ENCODE measurements around the gene RIN3.
"Not testable (repeated sequence)": the region's sequence is repeated elsewhere in the genome, so short reads cannot be mapped to it uniquely, and the experiment has no call there.

RIN3 gene

GRCh38 chr14:92631098-92631497, 117.5 kb downstream of the RIN3 start:
- no peak for DNase-seq

GRCh38 chr14:92632546-92633273, 119.1 kb downstream of the RIN3 start:
- no peak for DNase-seq

GRCh38 chr14:92633274-92633616, 119.7 kb downstream of the RIN3 start:
- DNase-seq, result no peak

GRCh38 chr14:92633724-92634123, 120.1 kb downstream of the RIN3 start:
- DNase-seq, result no peak

- DNase-seq, result no peak
Observed at GRCh38 chr14:92635031-92635430, 121.5 kb downstream of the RIN3 start.

GRCh38 chr14:92635896-92636295, 122.3 kb downstream of the RIN3 start:
- no peak for DNase-seq

GRCh38 chr14:92637228-92637627, 123.6 kb downstream of the RIN3 start:
- DNase-seq, result no peak

- DNase-seq, result no peak
Observed at GRCh38 chr14:92637864-92638263, 124.3 kb downstream of the RIN3 start.

- DNase-seq, result no peak
Observed at GRCh38 chr14:92638266-92638665, 124.7 kb downstream of the RIN3 start.

GRCh38 chr14:92638904-92639303, 125.3 kb downstream of the RIN3 start:
- DNase-seq, result no peak

GRCh38 chr14:92639472-92640117, 126.0 kb downstream of the RIN3 start:
- DNase-seq, result not testable (repeated sequence)

GRCh38 chr14:92641306-92641705, 127.7 kb downstream of the RIN3 start:
- no peak for DNase-seq

GRCh38 chr14:92644171-92644969, 130.8 kb downstream of the RIN3 start:
- no peak for DNase-seq

- no peak for DNase-seq
Observed at GRCh38 chr14:92644970-92645515, 131.5 kb downstream of the RIN3 start.

GRCh38 chr14:92645841-92646478, 132.4 kb downstream of the RIN3 start:
- no peak for DNase-seq

- no peak for DNase-seq
Observed at GRCh38 chr14:92646952-92647796, 133.6 kb downstream of the RIN3 start.

GRCh38 chr14:92647797-92648279, 134.3 kb downstream of the RIN3 start:
- DNase-seq, result no peak

- no peak for DNase-seq
Observed at GRCh38 chr14:92649066-92649465, 135.5 kb downstream of the RIN3 start.

GRCh38 chr14:92649934-92650545, 136.5 kb downstream of the RIN3 start:
- DNase-seq, result no peak

GRCh38 chr14:92650581-92651105, 137.1 kb downstream of the RIN3 start:
- DNase-seq, result no peak

- peak; percentile 66 to 70 for DNase-seq
Observed at GRCh38 chr14:92651106-92651757, 137.7 kb downstream of the RIN3 start.

All from activated CD4-positive, alpha-beta T cell treated with anti-CD3 and anti-CD28 coated beads, Interleukin-2, amount 50 U/mL, for 4 hours (primary cell).